Measurements from ENCODE around the gene SASS6.

Gene SASS6

GRCh38 chr1:100037927-100038659 lies 94.6 kb downstream of the SASS6 start (continued):
- TF ChIP-seq ZNF416 (tag by site-specific recombination; IDR thresholded peaks at IDR 0.05) (no peak), ZNF707 (tag by site-specific recombination; IDR thresholded peaks at IDR 0.05) (no peak), ZNF354C (tag by site-specific recombination; IDR thresholded peaks at IDR 0.05; ENCODE audit: borderline replicate concordance, low read depth) (no peak), EGR2 (tag by site-specific recombination; IDR thresholded peaks at IDR 0.05; ENCODE audit: low read depth) (peak; percentile 70), ZNF37A (tag by site-specific recombination; IDR thresholded peaks at IDR 0.05) (no peak), HOXD13 (CRISPR knock-in tag; IDR thresholded peaks at IDR 0.05; ENCODE audit: borderline replicate concordance) (0 out of 2 replicates have a peak, but pooled peaks have one; percentile 37), ZSCAN5A (tag by site-specific recombination; IDR thresholded peaks at IDR 0.05) (0 out of 2 replicates have a peak, but pooled peaks have one; percentile 52), ZNF521 (tag by site-specific recombination; IDR thresholded peaks at IDR 0.05) (no peak), ZNF426 (tag by site-specific recombination; IDR thresholded peaks at IDR 0.05) (no peak), ZNF544 (tag by site-specific recombination; IDR thresholded peaks at IDR 0.05) (no peak), ZNF530 (tag by site-specific recombination; IDR thresholded peaks at IDR 0.05; ENCODE audit: low read depth) (no peak), ZNF394 (tag by site-specific recombination; IDR thresholded peaks at IDR 0.05; ENCODE audit: borderline replicate concordance) (peak; percentile 58), ZNF548 (tag by site-specific recombination; IDR thresholded peaks at IDR 0.05) (no peak), TCF7L2 (IDR thresholded peaks at IDR 0.05; ENCODE audit: borderline replicate concordance, low read depth, low read length) (no peak), ZNF580 (tag by site-specific recombination; IDR thresholded peaks at IDR 0.05) (no peak), ZNF274 (IDR thresholded peaks at IDR 0.05; ENCODE audit: low read length) (no peak), ZNF274 (tag by site-specific recombination; IDR thresholded peaks at IDR 0.05; ENCODE audit: borderline replicate concordance) (no peak), ZSCAN16 (tag by site-specific recombination; IDR thresholded peaks at IDR 0.05) (no peak), ZBTB44 (tag by site-specific recombination; IDR thresholded peaks at IDR 0.05) (no peak), ZNF433 (tag by site-specific recombination; IDR thresholded peaks at IDR 0.05; ENCODE audit: low read depth) (no peak)
- TF ChIP-seq, protein P1, sequence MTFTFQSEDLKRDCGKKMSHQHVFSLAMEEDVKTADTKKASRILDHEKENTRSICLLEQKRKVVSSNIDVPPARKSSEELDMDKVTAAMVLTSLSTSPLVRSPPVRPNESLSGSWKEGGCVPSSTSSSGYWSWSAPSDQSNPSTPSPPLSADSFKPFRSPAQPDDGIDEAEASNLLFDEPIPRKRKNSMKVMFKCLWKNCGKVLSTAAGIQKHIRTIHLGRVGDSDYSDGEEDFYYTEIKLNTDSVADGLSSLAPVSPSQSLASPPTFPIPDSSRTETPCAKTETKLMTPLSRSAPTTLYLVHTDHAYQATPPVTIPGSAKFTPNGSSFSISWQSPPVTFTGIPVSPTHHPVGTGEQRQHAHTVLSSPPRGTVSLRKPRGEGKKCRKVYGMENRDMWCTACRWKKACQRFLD (tag by site-specific recombination; IDR thresholded peaks at IDR 0.05), result no peak
- TF ChIP-seq, protein P2, sequence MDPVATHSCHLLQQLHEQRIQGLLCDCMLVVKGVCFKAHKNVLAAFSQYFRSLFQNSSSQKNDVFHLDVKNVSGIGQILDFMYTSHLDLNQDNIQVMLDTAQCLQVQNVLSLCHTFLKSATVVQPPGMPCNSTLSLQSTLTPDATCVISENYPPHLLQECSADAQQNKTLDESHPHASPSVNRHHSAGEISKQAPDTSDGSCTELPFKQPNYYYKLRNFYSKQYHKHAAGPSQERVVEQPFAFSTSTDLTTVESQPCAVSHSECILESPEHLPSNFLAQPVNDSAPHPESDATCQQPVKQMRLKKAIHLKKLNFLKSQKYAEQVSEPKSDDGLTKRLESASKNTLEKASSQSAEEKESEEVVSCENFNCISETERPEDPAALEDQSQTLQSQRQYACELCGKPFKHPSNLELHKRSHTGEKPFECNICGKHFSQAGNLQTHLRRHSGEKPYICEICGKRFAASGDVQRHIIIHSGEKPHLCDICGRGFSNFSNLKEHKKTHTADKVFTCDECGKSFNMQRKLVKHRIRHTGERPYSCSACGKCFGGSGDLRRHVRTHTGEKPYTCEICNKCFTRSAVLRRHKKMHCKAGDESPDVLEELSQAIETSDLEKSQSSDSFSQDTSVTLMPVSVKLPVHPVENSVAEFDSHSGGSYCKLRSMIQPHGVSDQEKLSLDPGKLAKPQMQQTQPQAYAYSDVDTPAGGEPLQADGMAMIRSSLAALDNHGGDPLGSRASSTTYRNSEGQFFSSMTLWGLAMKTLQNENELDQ (tag by site-specific recombination; IDR thresholded peaks at IDR 0.05; ENCODE audit: low read depth), result no peak
- TF ChIP-seq, protein P3, sequence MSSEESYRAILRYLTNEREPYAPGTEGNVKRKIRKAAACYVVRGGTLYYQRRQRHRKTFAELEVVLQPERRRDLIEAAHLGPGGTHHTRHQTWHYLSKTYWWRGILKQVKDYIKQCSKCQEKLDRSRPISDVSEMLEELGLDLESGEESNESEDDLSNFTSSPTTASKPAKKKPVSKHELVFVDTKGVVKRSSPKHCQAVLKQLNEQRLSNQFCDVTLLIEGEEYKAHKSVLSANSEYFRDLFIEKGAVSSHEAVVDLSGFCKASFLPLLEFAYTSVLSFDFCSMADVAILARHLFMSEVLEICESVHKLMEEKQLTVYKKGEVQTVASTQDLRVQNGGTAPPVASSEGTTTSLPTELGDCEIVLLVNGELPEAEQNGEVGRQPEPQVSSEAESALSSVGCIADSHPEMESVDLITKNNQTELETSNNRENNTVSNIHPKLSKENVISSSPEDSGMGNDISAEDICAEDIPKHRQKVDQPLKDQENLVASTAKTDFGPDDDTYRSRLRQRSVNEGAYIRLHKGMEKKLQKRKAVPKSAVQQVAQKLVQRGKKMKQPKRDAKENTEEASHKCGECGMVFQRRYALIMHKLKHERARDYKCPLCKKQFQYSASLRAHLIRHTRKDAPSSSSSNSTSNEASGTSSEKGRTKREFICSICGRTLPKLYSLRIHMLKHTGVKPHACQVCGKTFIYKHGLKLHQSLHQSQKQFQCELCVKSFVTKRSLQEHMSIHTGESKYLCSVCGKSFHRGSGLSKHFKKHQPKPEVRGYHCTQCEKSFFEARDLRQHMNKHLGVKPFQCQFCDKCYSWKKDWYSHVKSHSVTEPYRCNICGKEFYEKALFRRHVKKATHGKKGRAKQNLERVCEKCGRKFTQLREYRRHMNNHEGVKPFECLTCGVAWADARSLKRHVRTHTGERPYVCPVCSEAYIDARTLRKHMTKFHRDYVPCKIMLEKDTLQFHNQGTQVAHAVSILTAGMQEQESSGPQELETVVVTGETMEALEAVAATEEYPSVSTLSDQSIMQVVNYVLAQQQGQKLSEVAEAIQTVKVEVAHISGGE (tag by site-specific recombination; conservative IDR thresholded peaks at IDR 0.05; ENCODE audit: low read depth), result peak; percentile 75
- TF ChIP-seq, protein P4, sequence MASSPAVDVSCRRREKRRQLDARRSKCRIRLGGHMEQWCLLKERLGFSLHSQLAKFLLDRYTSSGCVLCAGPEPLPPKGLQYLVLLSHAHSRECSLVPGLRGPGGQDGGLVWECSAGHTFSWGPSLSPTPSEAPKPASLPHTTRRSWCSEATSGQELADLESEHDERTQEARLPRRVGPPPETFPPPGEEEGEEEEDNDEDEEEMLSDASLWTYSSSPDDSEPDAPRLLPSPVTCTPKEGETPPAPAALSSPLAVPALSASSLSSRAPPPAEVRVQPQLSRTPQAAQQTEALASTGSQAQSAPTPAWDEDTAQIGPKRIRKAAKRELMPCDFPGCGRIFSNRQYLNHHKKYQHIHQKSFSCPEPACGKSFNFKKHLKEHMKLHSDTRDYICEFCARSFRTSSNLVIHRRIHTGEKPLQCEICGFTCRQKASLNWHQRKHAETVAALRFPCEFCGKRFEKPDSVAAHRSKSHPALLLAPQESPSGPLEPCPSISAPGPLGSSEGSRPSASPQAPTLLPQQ (tag by site-specific recombination; IDR thresholded peaks at IDR 0.05), result peak; percentile 77; the same call in 1 of the 2 replicates

Data from HEK293 (cell line).